ENCODE results near the gene STKLD1.

STKLD1 gene

GRCh38 chr9:133429214-133429613 lies 53.0 kb downstream of the STKLD1 start:
- no peak for DNase-seq (ENCODE audit: low read depth)
- TF ChIP-seq, protein P1, sequence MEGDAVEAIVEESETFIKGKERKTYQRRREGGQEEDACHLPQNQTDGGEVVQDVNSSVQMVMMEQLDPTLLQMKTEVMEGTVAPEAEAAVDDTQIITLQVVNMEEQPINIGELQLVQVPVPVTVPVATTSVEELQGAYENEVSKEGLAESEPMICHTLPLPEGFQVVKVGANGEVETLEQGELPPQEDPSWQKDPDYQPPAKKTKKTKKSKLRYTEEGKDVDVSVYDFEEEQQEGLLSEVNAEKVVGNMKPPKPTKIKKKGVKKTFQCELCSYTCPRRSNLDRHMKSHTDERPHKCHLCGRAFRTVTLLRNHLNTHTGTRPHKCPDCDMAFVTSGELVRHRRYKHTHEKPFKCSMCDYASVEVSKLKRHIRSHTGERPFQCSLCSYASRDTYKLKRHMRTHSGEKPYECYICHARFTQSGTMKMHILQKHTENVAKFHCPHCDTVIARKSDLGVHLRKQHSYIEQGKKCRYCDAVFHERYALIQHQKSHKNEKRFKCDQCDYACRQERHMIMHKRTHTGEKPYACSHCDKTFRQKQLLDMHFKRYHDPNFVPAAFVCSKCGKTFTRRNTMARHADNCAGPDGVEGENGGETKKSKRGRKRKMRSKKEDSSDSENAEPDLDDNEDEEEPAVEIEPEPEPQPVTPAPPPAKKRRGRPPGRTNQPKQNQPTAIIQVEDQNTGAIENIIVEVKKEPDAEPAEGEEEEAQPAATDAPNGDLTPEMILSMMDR (IDR thresholded peaks at IDR 0.05; ENCODE audit: insufficient read depth, low read depth, low read length, missing control alignments) = no peak
- no peak overlapping the region for H3K4me3 ChIP-seq (ENCODE audit: low read length)

- no peak overlapping the region for H3K4me3 ChIP-seq (ENCODE audit: low read length)
- TF ChIP-seq, protein P1 (IDR thresholded peaks at IDR 0.05; ENCODE audit: insufficient read depth, low read depth, low read length, missing control alignments) = peak; percentile 48
- peak; percentile 47 for DNase-seq (ENCODE audit: low read depth)
Observed at GRCh38 chr9:133429641-133430161, 53.5 kb downstream of the STKLD1 start.

- DNase-seq (ENCODE audit: low read depth) = no peak
- no peak overlapping the region for H3K4me3 ChIP-seq (ENCODE audit: low read length)
- TF ChIP-seq, protein P1 (IDR thresholded peaks at IDR 0.05; ENCODE audit: insufficient read depth, low read depth, low read length, missing control alignments) = no peak
Observed at GRCh38 chr9:133430244-133430643, 54.1 kb downstream of the STKLD1 start.

DNA sequence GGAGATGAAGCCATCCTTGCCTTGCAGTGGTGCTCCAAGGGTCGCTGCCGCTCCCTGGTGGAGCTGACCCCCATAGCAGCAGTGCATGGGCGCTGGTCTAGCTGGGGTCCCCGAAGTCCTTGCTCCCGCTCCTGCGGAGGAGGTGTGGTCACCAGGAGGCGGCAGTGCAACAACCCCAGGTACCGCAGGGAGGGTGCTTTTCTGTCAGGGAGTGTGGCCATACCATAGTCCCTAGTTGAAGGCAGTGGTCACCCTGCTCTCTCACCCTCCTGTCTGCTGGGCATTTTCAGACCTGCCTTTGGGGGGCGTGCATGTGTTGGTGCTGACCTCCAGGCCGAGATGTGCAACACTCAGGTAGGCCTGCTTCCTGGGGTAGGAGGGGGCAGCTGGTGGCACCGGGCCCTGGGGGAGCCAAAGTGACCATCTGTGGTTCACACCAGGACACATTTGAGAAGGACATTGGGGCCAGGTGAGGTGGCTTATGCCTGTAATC lies 57.2 kb downstream of the STKLD1 start:
- no peak for DNase-seq (ENCODE audit: low read depth)
- TF ChIP-seq, protein P1 (IDR thresholded peaks at IDR 0.05; ENCODE audit: insufficient read depth, low read depth, low read length, missing control alignments) = no peak
- H3K4me3 ChIP-seq (ENCODE audit: low read length) = no peak overlapping the region

- no peak for DNase-seq (ENCODE audit: low read depth)
- TF ChIP-seq, protein P1 (IDR thresholded peaks at IDR 0.05; ENCODE audit: insufficient read depth, low read depth, low read length, missing control alignments) = no peak
- no peak overlapping the region for H3K4me3 ChIP-seq (ENCODE audit: low read length)
Observed at GRCh38 chr9:133436681-133437080, 60.5 kb downstream of the STKLD1 start.

DNA sequence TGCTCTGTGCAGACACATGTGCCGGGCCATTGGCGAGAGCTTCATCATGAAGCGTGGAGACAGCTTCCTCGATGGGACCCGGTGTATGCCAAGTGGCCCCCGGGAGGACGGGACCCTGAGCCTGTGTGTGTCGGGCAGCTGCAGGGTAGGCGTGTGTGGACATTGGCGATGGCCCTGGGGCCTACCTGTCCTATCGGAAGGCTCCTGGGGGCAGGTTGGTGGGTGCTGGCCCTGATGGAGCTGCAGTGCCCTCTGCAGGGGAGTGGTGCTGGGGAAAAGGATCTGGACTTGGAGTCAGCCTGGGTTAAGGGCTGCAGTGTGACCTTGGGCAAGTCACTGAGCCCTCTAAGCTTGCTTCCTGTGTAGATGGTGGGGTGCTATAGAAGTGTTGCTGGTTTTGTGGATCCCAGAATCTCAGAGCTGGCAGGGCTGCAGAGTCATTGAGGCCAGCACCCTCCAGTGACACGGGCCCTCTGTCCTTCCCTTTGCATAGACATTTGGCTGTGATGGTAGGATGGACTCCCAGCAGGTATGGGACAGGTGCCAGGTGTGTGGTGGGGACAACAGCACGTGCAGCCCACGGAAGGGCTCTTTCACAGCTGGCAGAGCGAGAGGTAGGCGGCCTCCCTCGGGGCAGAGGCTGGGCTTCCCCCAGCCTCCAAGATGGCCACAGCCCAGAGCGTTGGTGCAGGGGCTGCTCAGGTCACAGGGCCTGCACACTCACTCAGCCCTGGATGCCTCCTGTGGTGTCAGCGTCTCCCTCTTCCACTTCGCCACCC lies 61.8 kb downstream of the STKLD1 start:
- DNase-seq (ENCODE audit: low read depth) = peak; percentile 19
- H3K4me3 ChIP-seq (ENCODE audit: low read length) = no peak overlapping the region
- TF ChIP-seq, protein P1 (IDR thresholded peaks at IDR 0.05; ENCODE audit: insufficient read depth, low read depth, low read length, missing control alignments) = peak; percentile 29
